ENCODE results near the gene DEPDC5.

DEPDC5 gene

GRCh38 chr22:31806751-31807150 lies 52.9 kb downstream of the DEPDC5 start:
- no peak for TF ChIP-seq FOXP2 (optimal IDR thresholded peaks at IDR 0.05; ENCODE audit: borderline replicate concordance, extremely low read depth, extremely low read length, insufficient read depth)
- TF ChIP-seq TAF1 (IDR thresholded peaks at IDR 0.05; ENCODE audit: borderline replicate concordance, insufficient read depth, low read length) = no peak
- TF ChIP-seq POLR2AphosphoS5 (IDR thresholded peaks at IDR 0.05; ENCODE audit: low read depth, low read length) = no peak
- TF ChIP-seq, protein P1, sequence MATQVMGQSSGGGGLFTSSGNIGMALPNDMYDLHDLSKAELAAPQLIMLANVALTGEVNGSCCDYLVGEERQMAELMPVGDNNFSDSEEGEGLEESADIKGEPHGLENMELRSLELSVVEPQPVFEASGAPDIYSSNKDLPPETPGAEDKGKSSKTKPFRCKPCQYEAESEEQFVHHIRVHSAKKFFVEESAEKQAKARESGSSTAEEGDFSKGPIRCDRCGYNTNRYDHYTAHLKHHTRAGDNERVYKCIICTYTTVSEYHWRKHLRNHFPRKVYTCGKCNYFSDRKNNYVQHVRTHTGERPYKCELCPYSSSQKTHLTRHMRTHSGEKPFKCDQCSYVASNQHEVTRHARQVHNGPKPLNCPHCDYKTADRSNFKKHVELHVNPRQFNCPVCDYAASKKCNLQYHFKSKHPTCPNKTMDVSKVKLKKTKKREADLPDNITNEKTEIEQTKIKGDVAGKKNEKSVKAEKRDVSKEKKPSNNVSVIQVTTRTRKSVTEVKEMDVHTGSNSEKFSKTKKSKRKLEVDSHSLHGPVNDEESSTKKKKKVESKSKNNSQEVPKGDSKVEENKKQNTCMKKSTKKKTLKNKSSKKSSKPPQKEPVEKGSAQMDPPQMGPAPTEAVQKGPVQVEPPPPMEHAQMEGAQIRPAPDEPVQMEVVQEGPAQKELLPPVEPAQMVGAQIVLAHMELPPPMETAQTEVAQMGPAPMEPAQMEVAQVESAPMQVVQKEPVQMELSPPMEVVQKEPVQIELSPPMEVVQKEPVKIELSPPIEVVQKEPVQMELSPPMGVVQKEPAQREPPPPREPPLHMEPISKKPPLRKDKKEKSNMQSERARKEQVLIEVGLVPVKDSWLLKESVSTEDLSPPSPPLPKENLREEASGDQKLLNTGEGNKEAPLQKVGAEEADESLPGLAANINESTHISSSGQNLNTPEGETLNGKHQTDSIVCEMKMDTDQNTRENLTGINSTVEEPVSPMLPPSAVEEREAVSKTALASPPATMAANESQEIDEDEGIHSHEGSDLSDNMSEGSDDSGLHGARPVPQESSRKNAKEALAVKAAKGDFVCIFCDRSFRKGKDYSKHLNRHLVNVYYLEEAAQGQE (IDR thresholded peaks at IDR 0.05; ENCODE audit: insufficient read depth in 1 of 2, low read depth in 2 of 2, low read length in 2 of 2) = no peak
- TF ChIP-seq SIN3A (IDR thresholded peaks at IDR 0.05; ENCODE audit: borderline replicate concordance, insufficient read depth, low read length) = no peak

GRCh38 chr22:31812977-31813605 lies 59.3 kb downstream of the DEPDC5 start:
- TF ChIP-seq, protein P1 (IDR thresholded peaks at IDR 0.05; ENCODE audit: insufficient read depth in 1 of 2, low read depth in 2 of 2, low read length in 2 of 2) = no peak
- TF ChIP-seq POLR2AphosphoS5 (IDR thresholded peaks at IDR 0.05; ENCODE audit: low read depth, low read length) (no peak), FOXP2 (optimal IDR thresholded peaks at IDR 0.05; ENCODE audit: borderline replicate concordance, extremely low read depth, extremely low read length, insufficient read depth) (no peak), SIN3A (IDR thresholded peaks at IDR 0.05; ENCODE audit: borderline replicate concordance, insufficient read depth, low read length) (no peak), TAF1 (IDR thresholded peaks at IDR 0.05; ENCODE audit: borderline replicate concordance, insufficient read depth, low read length) (no peak)

- TF ChIP-seq, protein P1 (IDR thresholded peaks at IDR 0.05; ENCODE audit: insufficient read depth in 1 of 2, low read depth in 2 of 2, low read length in 2 of 2) = no peak
- TF ChIP-seq FOXP2 (optimal IDR thresholded peaks at IDR 0.05; ENCODE audit: borderline replicate concordance, extremely low read depth, extremely low read length, insufficient read depth) (no peak), TAF1 (IDR thresholded peaks at IDR 0.05; ENCODE audit: borderline replicate concordance, insufficient read depth, low read length) (no peak)
Observed at GRCh38 chr22:31814942-31815341, 61.1 kb downstream of the DEPDC5 start.

GRCh38 chr22:31816750-31817149 lies 62.9 kb downstream of the DEPDC5 start:
- TF ChIP-seq POLR2AphosphoS5 (IDR thresholded peaks at IDR 0.05; ENCODE audit: low read depth, low read length) (no peak), FOXP2 (optimal IDR thresholded peaks at IDR 0.05; ENCODE audit: borderline replicate concordance, extremely low read depth, extremely low read length, insufficient read depth) (no peak), SIN3A (IDR thresholded peaks at IDR 0.05; ENCODE audit: borderline replicate concordance, insufficient read depth, low read length) (no peak), TAF1 (IDR thresholded peaks at IDR 0.05; ENCODE audit: borderline replicate concordance, insufficient read depth, low read length) (no peak)
- TF ChIP-seq, protein P1 (IDR thresholded peaks at IDR 0.05; ENCODE audit: insufficient read depth in 1 of 2, low read depth in 2 of 2, low read length in 2 of 2) = no peak
